NK-92 (cell line): Measurements from ENCODE around the gene KIAA0930.

Source experiments
- DNase-seq: peaks from one replicate; lab custom pipeline; 2025; ENCODE audit not compliant: unreplicated experiment; lab: John Stamatoyannopoulos, UW

The KIAA0930 gene

GRCh38 chr22:45218976-45219375 lies 21.7 kb downstream of the KIAA0930 start:
- DNase-seq: no peak

- no peak for DNase-seq
Measured at GRCh38 chr22:45217806-45218205, 22.9 kb downstream of the KIAA0930 start.

- DNase-seq: no peak
Measured at GRCh38 chr22:45217345-45217744, 23.3 kb downstream of the KIAA0930 start.

- no peak for DNase-seq
Measured at GRCh38 chr22:45216133-45217003, 24.3 kb downstream of the KIAA0930 start.

GRCh38 chr22:45212992-45213751 lies 27.5 kb downstream of the KIAA0930 start:
- DNase-seq: no peak

GRCh38 chr22:45212306-45212709 lies 28.4 kb downstream of the KIAA0930 start:
- no peak for DNase-seq

GRCh38 chr22:45211848-45212247 lies 28.8 kb downstream of the KIAA0930 start:
- DNase-seq: no peak

GRCh38 chr22:45211435-45211834 lies 29.3 kb downstream of the KIAA0930 start:
- no peak for DNase-seq

GRCh38 chr22:45210991-45211390 lies 29.7 kb downstream of the KIAA0930 start:
- DNase-seq: no peak

- DNase-seq: no peak
Measured at GRCh38 chr22:45210577-45210976, 30.1 kb downstream of the KIAA0930 start.

- DNase-seq: no peak
Measured at GRCh38 chr22:45210174-45210573, 30.5 kb downstream of the KIAA0930 start.

- DNase-seq: no peak
Measured at GRCh38 chr22:45208993-45209838, 31.5 kb downstream of the KIAA0930 start.

GRCh38 chr22:45208696-45208992 lies 32.0 kb downstream of the KIAA0930 start:
- DNase-seq: no peak

- DNase-seq: no peak
Measured at GRCh38 chr22:45207981-45208664, 32.6 kb downstream of the KIAA0930 start.

- DNase-seq: no peak
Measured at GRCh38 chr22:45207533-45207932, 33.2 kb downstream of the KIAA0930 start.

GRCh38 chr22:45206233-45206632 lies 34.5 kb downstream of the KIAA0930 start:
- DNase-seq: no peak

- DNase-seq: no peak
Measured at GRCh38 chr22:45205276-45205925, 35.3 kb downstream of the KIAA0930 start.

- DNase-seq: no peak
Measured at GRCh38 chr22:45204819-45205218, 35.9 kb downstream of the KIAA0930 start.

GRCh38 chr22:45204241-45204640 lies 36.5 kb downstream of the KIAA0930 start:
- DNase-seq: no peak
